H9 (cell line): ENCODE results near the gene FHIT. TPM values are rescaled to one million over a fixed set of nuclear protein-coding genes. Genes with fewer than 3 reads are reported as not detected.

ENCODE experiments used
- DNase-seq: peaks from one replicate; pipeline ENCODE4 v3.0.0-alpha.2; 2017
- H2AFZ ChIP-seq: one replicate; pipeline ENCODE4 v1.6.1; 2013; ENCODE audit warnings: mild to moderate bottlenecking, low read length, control low read depth, moderate library complexity
- H2AK5ac ChIP-seq: 2 replicates; pipeline ENCODE4 v1.6.1; 2013; ENCODE audit warnings: low read length, control low read depth, mixed read lengths; ENCODE audit not compliant: insufficient read length
- H2BK120ac ChIP-seq: one replicate; pipeline ENCODE4 v1.6.1; 2013; ENCODE audit warnings: low read depth, mild to moderate bottlenecking, low read length, control low read depth, inconsistent platforms; ENCODE audit not compliant: poor library complexity, severe bottlenecking
- H2BK12ac ChIP-seq: 2 replicates; pipeline ENCODE4 v1.6.1; 2013; ENCODE audit warnings: low read length, control low read depth, mixed read lengths, low read depth; ENCODE audit not compliant: insufficient read length
- H2BK15ac ChIP-seq: 2 replicates; pipeline ENCODE4 v1.6.1; 2013; ENCODE audit warnings: low read depth, low read length, control low read depth
- H2BK20ac ChIP-seq: one replicate; pipeline ENCODE4 v1.6.1; 2013; ENCODE audit warnings: low read depth, mild to moderate bottlenecking, low read length, control low read depth, inconsistent platforms; ENCODE audit not compliant: poor library complexity, severe bottlenecking
- H2BK5ac ChIP-seq: 2 replicates; pipeline ENCODE4 v1.6.1; 2013; ENCODE audit warnings: low read length, control low read depth, mixed read lengths; ENCODE audit not compliant: insufficient read length
- H3K14ac ChIP-seq: 2 replicates; pipeline ENCODE4 v1.6.1; 2013; ENCODE audit warnings: low read length, control low read depth; ENCODE audit not compliant: insufficient read depth
- H3K18ac ChIP-seq: 2 replicates; pipeline ENCODE4 v1.6.1; 2013; ENCODE audit warnings: low read depth, mild to moderate bottlenecking, mixed read lengths, low read length, control low read depth; ENCODE audit not compliant: insufficient read length
- H3K23ac ChIP-seq: 2 replicates; pipeline ENCODE4 v1.6.1; 2013; ENCODE audit warnings: low read length, control low read depth, mixed read lengths, low read depth; ENCODE audit not compliant: insufficient read length
- H3K23me2 ChIP-seq: 2 replicates; pipeline ENCODE4 v1.6.1; 2013; ENCODE audit warnings: low read depth, mild to moderate bottlenecking, mixed read lengths, low read length, control low read depth; ENCODE audit not compliant: insufficient read length, poor library complexity, severe bottlenecking
- H3K27ac ChIP-seq: 2 replicates; pipeline ENCODE4 v1.5.1; 2013; ENCODE audit warnings: low read length, control low read depth, mixed read lengths, low read depth; ENCODE audit not compliant: insufficient read length
- H3K27me3 ChIP-seq: 2 replicates; pipeline ENCODE4 v1.6.1; 2013; ENCODE audit warnings: low read length, control low read depth, inconsistent platforms; ENCODE audit not compliant: insufficient read depth
- H3K4ac ChIP-seq: 2 replicates; pipeline ENCODE4 v1.6.1; 2013; ENCODE audit warnings: low read depth, mild to moderate bottlenecking, control low read depth, inconsistent platforms, low read length, moderate library complexity
- H3K4me1 ChIP-seq: 2 replicates; pipeline ENCODE4 v1.6.1; 2013; ENCODE audit warnings: low read length, control low read depth, inconsistent platforms; ENCODE audit not compliant: insufficient read depth
- H3K4me2 ChIP-seq: 2 replicates; pipeline ENCODE4 v1.6.1; 2013; ENCODE audit warnings: low read length, control low read depth, mixed read lengths; ENCODE audit not compliant: insufficient read length, insufficient read depth
- H3K56ac ChIP-seq: 2 replicates; pipeline ENCODE4 v1.6.1; 2013; ENCODE audit warnings: low read depth, mild to moderate bottlenecking, mixed read lengths, low read length, control low read depth; ENCODE audit not compliant: insufficient read length
- H3K79me1 ChIP-seq: 2 replicates; pipeline ENCODE4 v1.6.1; 2013; ENCODE audit warnings: low read depth, mild to moderate bottlenecking, moderate library complexity, low read length, control low read depth, inconsistent platforms; ENCODE audit not compliant: insufficient read depth, poor library complexity, severe bottlenecking
- H3K79me2 ChIP-seq: 2 replicates; pipeline ENCODE4 v1.6.1; 2013; ENCODE audit warnings: low read length, control low read depth, inconsistent platforms; ENCODE audit not compliant: insufficient read depth
- H3K9ac ChIP-seq: 2 replicates; pipeline ENCODE4 v1.6.1; 2013; ENCODE audit warnings: low read length, control low read depth, mixed read lengths; ENCODE audit not compliant: insufficient read length; ENCODE audit errors: extremely low read depth
- H3K9me3 ChIP-seq: one replicate; pipeline ENCODE4 v1.6.1; 2013; ENCODE audit warnings: low read depth, low read length, inconsistent platforms; ENCODE audit not compliant: control insufficient read depth
- H3T11ph ChIP-seq: one replicate; pipeline ENCODE4 v1.6.1; 2013; ENCODE audit warnings: mild to moderate bottlenecking, low read length, control low read depth, inconsistent platforms
- H4K20me1 ChIP-seq: one replicate; pipeline ENCODE4 v1.6.1; 2013; ENCODE audit not compliant: control insufficient read depth, insufficient read length, insufficient read depth
- H4K5ac ChIP-seq: 2 replicates; pipeline ENCODE4 v1.6.1; 2013; ENCODE audit warnings: low read depth, mild to moderate bottlenecking, mixed read lengths, low read length, control low read depth; ENCODE audit not compliant: insufficient read length
- H4K8ac ChIP-seq: replicated peaks from 2 replicates; pipeline ENCODE4 v1.6.1; 2013; ENCODE audit warnings: low read length, control low read depth, mixed read lengths, low read depth; ENCODE audit not compliant: insufficient read length
- H4K91ac ChIP-seq: 2 replicates; pipeline ENCODE4 v1.6.1; 2013; ENCODE audit warnings: low read depth, mild to moderate bottlenecking, moderate library complexity, mixed read lengths, low read length, control low read depth; ENCODE audit not compliant: insufficient read length
- H3K27ac Mint-ChIP-seq, 3 experiments: 2 replicates in 2 of 3; 3 replicates in 1 of 3; pipeline ENCODE4 v1.8.0; 2020 to 2021; ENCODE audit warnings: mixed read lengths in 3 of 3, mild to moderate bottlenecking in 1 of 3, moderate library complexity in 1 of 3
- H3K27me3 Mint-ChIP-seq: 2 replicates; pipeline ENCODE4 v1.8.0; 2021; ENCODE audit warnings: low read depth, mild to moderate bottlenecking, moderate library complexity, mixed read lengths
- H3K36me3 Mint-ChIP-seq, 3 experiments: 2 replicates in 2 of 3; 3 replicates in 1 of 3; pipeline ENCODE4 v1.8.0; 2020 to 2021; ENCODE audit warnings: low read depth in 3 of 3, mixed read lengths in 3 of 3; ENCODE audit not compliant: insufficient read depth in 1 of 3
- H3K4me1 Mint-ChIP-seq, 2 experiments: 2 replicates each; pipeline ENCODE4 v1.8.0; 2020; ENCODE audit warnings: mixed read lengths in 2 of 2
- H3K4me3 Mint-ChIP-seq, 2 experiments: 2 replicates in 1 of 2; 3 replicates in 1 of 2; pipeline ENCODE4 v1.8.0; 2020 to 2021; ENCODE audit warnings: mild to moderate bottlenecking in 2 of 2, mixed read lengths in 2 of 2, moderate library complexity in 1 of 2
- H3K9me3 Mint-ChIP-seq, 2 experiments: 2 replicates in 1 of 2; 3 replicates in 1 of 2; pipeline ENCODE4 v1.8.0; 2020; ENCODE audit warnings: mild to moderate bottlenecking in 2 of 2, mixed read lengths in 2 of 2, moderate library complexity in 1 of 2
- WGBS: extraction: QIAGEN DNeasy Blood & Tissue Kit; methylation state at CpG from one replicate; pipeline ENCODE4 v1.1.7; 2013; ENCODE audit warnings: missing lambda C conversion rate, low lambda C conversion rate, mixed read lengths; ENCODE audit not compliant: insufficient read length; ENCODE audit errors: extremely low coverage; 5-methylcytosine and 5-hydroxymethylcytosine counted together
- total RNA-seq: library from RNA; stranded (reverse); gene quantifications from 2 replicates; pipeline ENCODE4 v1.2.1, GENCODE V29; 2021
- TF ChIP-seq, protein P1 (sequence below): fragments of 200-600 bp; sonication (generic); conservative IDR thresholded peaks from 3 replicates; pipeline ENCODE4 v1.8.0; 2021; ENCODE audit warnings: antibody characterized with exemption, mild to moderate bottlenecking

FHIT gene
- total RNA-seq, 1 experiment from 2014 or later, result 3.0 TPM

DNA sequence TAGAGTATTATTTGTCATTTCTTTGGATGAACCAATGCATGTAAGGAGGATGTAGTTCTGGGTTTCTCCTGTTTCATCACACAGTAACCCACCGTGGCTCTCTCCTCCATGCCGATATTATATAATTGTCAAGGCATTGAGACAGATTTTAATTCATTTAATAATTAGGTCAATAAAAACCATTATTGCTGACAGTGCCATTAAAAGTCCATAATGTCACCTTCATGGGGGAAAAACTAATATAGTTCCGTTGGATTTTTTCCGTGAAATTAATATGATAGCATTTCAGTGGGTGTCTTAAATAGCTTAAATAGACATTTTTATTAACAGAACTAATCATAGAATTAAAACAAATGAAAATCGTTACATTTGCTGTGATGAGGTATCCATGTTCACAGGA lies 1453.7 kb downstream of the FHIT start:
- H3K79me1 ChIP-seq, result no peaks in the 10 kb centered on the region
- H3K4me1 ChIP-seq, result no peaks in the 10 kb centered on the region
- WGBS, result no CpG with 5 or more reads among the region's 5 CpGs
- H3K4me1 Mint-ChIP-seq, result peaks cover 8 to 14% of the 10 kb centered on the region in 2 experiments
- TF ChIP-seq, protein P1, sequence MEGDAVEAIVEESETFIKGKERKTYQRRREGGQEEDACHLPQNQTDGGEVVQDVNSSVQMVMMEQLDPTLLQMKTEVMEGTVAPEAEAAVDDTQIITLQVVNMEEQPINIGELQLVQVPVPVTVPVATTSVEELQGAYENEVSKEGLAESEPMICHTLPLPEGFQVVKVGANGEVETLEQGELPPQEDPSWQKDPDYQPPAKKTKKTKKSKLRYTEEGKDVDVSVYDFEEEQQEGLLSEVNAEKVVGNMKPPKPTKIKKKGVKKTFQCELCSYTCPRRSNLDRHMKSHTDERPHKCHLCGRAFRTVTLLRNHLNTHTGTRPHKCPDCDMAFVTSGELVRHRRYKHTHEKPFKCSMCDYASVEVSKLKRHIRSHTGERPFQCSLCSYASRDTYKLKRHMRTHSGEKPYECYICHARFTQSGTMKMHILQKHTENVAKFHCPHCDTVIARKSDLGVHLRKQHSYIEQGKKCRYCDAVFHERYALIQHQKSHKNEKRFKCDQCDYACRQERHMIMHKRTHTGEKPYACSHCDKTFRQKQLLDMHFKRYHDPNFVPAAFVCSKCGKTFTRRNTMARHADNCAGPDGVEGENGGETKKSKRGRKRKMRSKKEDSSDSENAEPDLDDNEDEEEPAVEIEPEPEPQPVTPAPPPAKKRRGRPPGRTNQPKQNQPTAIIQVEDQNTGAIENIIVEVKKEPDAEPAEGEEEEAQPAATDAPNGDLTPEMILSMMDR, result no peak
- H2BK5ac ChIP-seq, result no peak overlapping the region
- no peaks in the 10 kb centered on the region for H3K27me3 ChIP-seq
- no peak overlapping the region for H4K5ac ChIP-seq
- H3K23me2 ChIP-seq, result no peaks in the 10 kb centered on the region
- no peak overlapping the region for H2AK5ac ChIP-seq
- no peak for DNase-seq
- H3K27ac Mint-ChIP-seq, result no peak overlapping the region
- H3K9me3 Mint-ChIP-seq, result no peaks in the 10 kb centered on the region
- no peak overlapping the region for H2BK15ac ChIP-seq
- no peak overlapping the region for H2BK20ac ChIP-seq
- H3K4me3 Mint-ChIP-seq, result no peak overlapping the region
- no peak overlapping the region for H3K18ac ChIP-seq
- H3K9ac ChIP-seq, result no peak overlapping the region
- no peak overlapping the region for H3K14ac ChIP-seq
- H4K8ac ChIP-seq, result no peak overlapping the region
- no peak overlapping the region for H3K27ac ChIP-seq
- no peak overlapping the region for H3K23ac ChIP-seq
- H3K4ac ChIP-seq, result no peak overlapping the region
- no peak overlapping the region for H2BK120ac ChIP-seq
- H3K4me2 ChIP-seq, result no peak overlapping the region
- no peak overlapping the region for H2AFZ ChIP-seq
- H3K79me2 ChIP-seq, result no peaks in the 10 kb centered on the region
- H3K56ac ChIP-seq, result no peak overlapping the region
- no peaks in the 10 kb centered on the region for H3K27me3 Mint-ChIP-seq
- H4K91ac ChIP-seq, result no peak overlapping the region
- no peak overlapping the region for H3T11ph ChIP-seq
- H3K36me3 Mint-ChIP-seq, result peaks cover 0 to 2% (median 0%) of the 10 kb centered on the region in 3 experiments; a peak in 1 of 7 replicates
- H3K9me3 ChIP-seq, result no peaks in the 10 kb centered on the region
- H4K20me1 ChIP-seq, result no peaks in the 10 kb centered on the region
- H2BK12ac ChIP-seq, result no peak overlapping the region
